Measurements from ENCODE around the gene URI1.

- no peak for TF ChIP-seq CTCF (IDR thresholded peaks at IDR 0.05)
- no peak for TF ChIP-seq EP300 (IDR thresholded peaks at IDR 0.05)
Observed at GRCh38 chr19:30059741-30060457, 117.9 kb downstream of the URI1 start.
